ENCODE measurements around the gene TTC39C.

GRCh38 chr18:23998018-23998417 is 16.5 kb upstream of the TTC39C start:
- TF ChIP-seq ZNF274 (IDR thresholded peaks at IDR 0.05; ENCODE audit: low read depth, low read length), result no peak
- no peak for TF ChIP-seq SUZ12 (IDR thresholded peaks at IDR 0.05; ENCODE audit: extremely low read depth, insufficient read depth, insufficient read length)

Data from NT2/D1 (cell line).